Adrenal gland (tissue), 5 donors: ENCODE measurements around the gene TLE6.

Experiments used
- POLR2A ChIP-seq, 2 donors: fragments of 450-650 bp; IDR thresholded peaks; one replicate each; pipeline ENCODE4 v1.6.1; 2017; ENCODE audit warnings: antibody characterized with exemption in 2 of 2, mild to moderate bottlenecking in 2 of 2, moderate library complexity in 1 of 2
- TF ChIP-seq, protein P1 (sequence below), 6 experiments: fragments of 450-650 bp in 4 of 6; fragments of 200-600 bp in 2 of 6; sonication (generic) in 1 of 6; IDR thresholded peaks; 1 replicate in 5 of 6; 2 replicates in 1 of 6; pipeline versions ENCODE4 v1.5.1 to v1.8.0; 2016 to 2021; ENCODE audit warnings: antibody characterized with exemption in 6 of 6, mild to moderate bottlenecking in 2 of 6, moderate library complexity in 1 of 6
- donor health status: DM: no; HTN: no; CAD: no.

DNA sequence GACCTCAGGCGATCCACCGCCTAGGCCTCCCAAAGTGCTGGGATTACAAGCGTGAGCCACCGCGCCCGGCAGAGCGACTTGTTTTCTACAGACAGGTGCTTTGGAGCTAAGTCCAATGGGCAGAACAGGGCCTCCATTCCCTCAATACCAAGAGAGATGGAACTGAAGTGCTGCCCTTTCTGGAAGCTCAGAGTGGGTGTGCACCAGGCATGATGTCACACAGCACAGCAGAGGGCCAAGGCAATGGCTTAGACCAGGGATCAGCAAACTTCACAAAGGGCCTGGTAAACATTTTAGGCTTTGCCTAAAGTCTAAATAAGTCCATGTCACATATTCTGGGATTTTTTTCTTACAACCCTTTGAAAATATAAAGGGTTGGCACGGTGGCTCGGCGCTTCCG, 21.3 kb downstream of the TLE6 start:
- TF ChIP-seq, protein P1, sequence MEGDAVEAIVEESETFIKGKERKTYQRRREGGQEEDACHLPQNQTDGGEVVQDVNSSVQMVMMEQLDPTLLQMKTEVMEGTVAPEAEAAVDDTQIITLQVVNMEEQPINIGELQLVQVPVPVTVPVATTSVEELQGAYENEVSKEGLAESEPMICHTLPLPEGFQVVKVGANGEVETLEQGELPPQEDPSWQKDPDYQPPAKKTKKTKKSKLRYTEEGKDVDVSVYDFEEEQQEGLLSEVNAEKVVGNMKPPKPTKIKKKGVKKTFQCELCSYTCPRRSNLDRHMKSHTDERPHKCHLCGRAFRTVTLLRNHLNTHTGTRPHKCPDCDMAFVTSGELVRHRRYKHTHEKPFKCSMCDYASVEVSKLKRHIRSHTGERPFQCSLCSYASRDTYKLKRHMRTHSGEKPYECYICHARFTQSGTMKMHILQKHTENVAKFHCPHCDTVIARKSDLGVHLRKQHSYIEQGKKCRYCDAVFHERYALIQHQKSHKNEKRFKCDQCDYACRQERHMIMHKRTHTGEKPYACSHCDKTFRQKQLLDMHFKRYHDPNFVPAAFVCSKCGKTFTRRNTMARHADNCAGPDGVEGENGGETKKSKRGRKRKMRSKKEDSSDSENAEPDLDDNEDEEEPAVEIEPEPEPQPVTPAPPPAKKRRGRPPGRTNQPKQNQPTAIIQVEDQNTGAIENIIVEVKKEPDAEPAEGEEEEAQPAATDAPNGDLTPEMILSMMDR (IDR thresholded peaks at IDR 0.05): no peak
- TF ChIP-seq POLR2A (IDR thresholded peaks at IDR 0.05): no peak
